GM19035 (cell line): ENCODE data around the gene MYO1C.

Experiments
- ATAC-seq: cut with Tn5 transposase; IDR thresholded peaks from one replicate; pipeline ENCODE4 v1.9.1; 2021; ENCODE audit not compliant: unreplicated experiment

Gene MYO1C

GRCh38 chr17:1485423-1486376 is 6.8 kb downstream of the MYO1C start:
- ATAC-seq = peak; percentile 34

GRCh38 chr17:1484676-1485422 is 7.6 kb downstream of the MYO1C start:
- ATAC-seq = peak; percentile 38

GRCh38 chr17:1484060-1484535 is 8.4 kb downstream of the MYO1C start:
- no peak for ATAC-seq

- ATAC-seq = no peak
Measured at GRCh38 chr17:1482680-1483079, 9.8 kb downstream of the MYO1C start.

GRCh38 chr17:1481736-1482135 is 10.8 kb downstream of the MYO1C start:
- ATAC-seq = no peak

GRCh38 chr17:1480747-1481465 is 11.6 kb downstream of the MYO1C start:
- ATAC-seq = no peak

GRCh38 chr17:1478418-1478817 is 14.1 kb downstream of the MYO1C start:
- ATAC-seq = no peak

GRCh38 chr17:1475321-1475854 is 17.1 kb downstream of the MYO1C start:
- ATAC-seq = no peak

GRCh38 chr17:1474402-1475189 is 17.9 kb downstream of the MYO1C start:
- peak; percentile 74 for ATAC-seq

- ATAC-seq = no peak
Measured at GRCh38 chr17:1473841-1474240, 18.6 kb downstream of the MYO1C start.

GRCh38 chr17:1473170-1473569 is 19.3 kb downstream of the MYO1C start:
- no peak for ATAC-seq

GRCh38 chr17:1471911-1472821 is 20.3 kb downstream of the MYO1C start:
- ATAC-seq = no peak

GRCh38 chr17:1471490-1471889 is 21.0 kb downstream of the MYO1C start:
- ATAC-seq = no peak

- ATAC-seq = no peak
Measured at GRCh38 chr17:1470755-1471462, 21.6 kb downstream of the MYO1C start.

- ATAC-seq = no peak
Measured at GRCh38 chr17:1470071-1470754, 22.3 kb downstream of the MYO1C start.

- no peak for ATAC-seq
Measured at GRCh38 chr17:1469231-1469852, 23.1 kb downstream of the MYO1C start.

GRCh38 chr17:1467898-1468492 is 24.5 kb downstream of the MYO1C start:
- ATAC-seq = no peak
